Aorta (tissue), 5 donors: ENCODE results near the gene RALGAPB. TPM values are rescaled to one million over a fixed set of nuclear protein-coding genes. Genes with fewer than 3 reads are reported as not detected.
"Not testable (repeated sequence)": the region's sequence is repeated elsewhere in the genome, so short reads cannot be mapped to it uniquely, and the experiment has no call there.

Source experiments
- ATAC-seq: fragments of 200-7000 bp; cut with Tn5 transposase; one replicate; pipeline ENCODE4 v1.9.1; 2022; ENCODE audit warnings: moderate library complexity; ENCODE audit not compliant: low FRiP score
- DNase-seq, 2 donors: peaks; one replicate each; pipeline ENCODE4 v3.0.0-alpha.2; 2020
- H3K27ac ChIP-seq, 2 donors: one replicate each; pipeline ENCODE4 v1.5.1; 2013; ENCODE audit warnings: low read length in 2 of 2, mild to moderate bottlenecking in 2 of 2, moderate library complexity in 2 of 2, control low read depth in 1 of 2, inconsistent platforms in 1 of 2, low read depth in 1 of 2
- H3K27me3 ChIP-seq, 2 donors: one replicate each; pipeline ENCODE4 v1.6.1; 2013; ENCODE audit warnings: control low read depth in 1 of 2, low read length in 1 of 2, mild to moderate bottlenecking in 1 of 2, moderate library complexity in 1 of 2; ENCODE audit not compliant: insufficient read depth in 2 of 2, control insufficient read depth in 1 of 2
- H3K36me3 ChIP-seq, 2 donors: one replicate each; pipeline ENCODE4 v1.6.1; 2013; ENCODE audit warnings: control low read depth in 1 of 2, low read length in 1 of 2, mild to moderate bottlenecking in 1 of 2; ENCODE audit not compliant: insufficient read depth in 2 of 2, control insufficient read depth in 1 of 2
- H3K4me1 ChIP-seq, 2 donors: one replicate each; pipeline ENCODE4 v1.6.1; 2013; ENCODE audit warnings: low read length in 2 of 2, control low read depth in 1 of 2, mild to moderate bottlenecking in 1 of 2, moderate library complexity in 1 of 2; ENCODE audit not compliant: insufficient read depth in 2 of 2, control insufficient read depth in 1 of 2
- H3K4me3 ChIP-seq, 2 donors: one replicate each; pipeline ENCODE4 v1.5.1; 2013; ENCODE audit warnings: low read length in 2 of 2, control low read depth in 1 of 2, mild to moderate bottlenecking in 1 of 2
- H3K9me3 ChIP-seq: one replicate; pipeline ENCODE4 v1.6.1; 2013; ENCODE audit warnings: mild to moderate bottlenecking, low read length; ENCODE audit not compliant: control insufficient read depth
- WGBS, 2 donors: extraction: QIAGEN DNeasy Blood & Tissue Kit; methylation state at CpG; one replicate each; pipeline ENCODE4 v1.1.7; 2013; 5-methylcytosine and 5-hydroxymethylcytosine counted together
- intact Hi-C, 2 donors: fragments of 100-400 bp; cut with DNase I; formaldehyde crosslinking; loops; one replicate each; pipeline versions ENCODE4 v1.14.2 to v1.15.0; 2022
- polyA plus RNA-seq, 2 donors: library from polyadenylated mRNA; stranded (reverse); fragments of 200-250 nt; gene quantifications; one replicate each; pipeline ENCODE4 v1.2.3, GENCODE V29; 2013
- total RNA-seq, 2 donors: library from RNA; stranded (reverse); fragmentation: NEBNext Ultra II Directional; extraction: Animal tissue kit (Norgen Biotek cat#: 25700); gene quantifications; one replicate each; pipeline ENCODE4 v1.2.1, GENCODE V29; 2021
- donor health status: healthy with polysubstance abuse.
- donor health status: Bipolar disorder and iron deficiency.
- donor health status: DM: no; HTN: no; CAD: no.
- donor health status: DM: no; HTN: no; CAD: no.
- donor health status: DM: yes; HTN: yes; CAD: no.

Gene RALGAPB
- total and polyA plus RNA-seq, 4 donors: 5.9 to 41.3 (median 24.1) TPM

DNA sequence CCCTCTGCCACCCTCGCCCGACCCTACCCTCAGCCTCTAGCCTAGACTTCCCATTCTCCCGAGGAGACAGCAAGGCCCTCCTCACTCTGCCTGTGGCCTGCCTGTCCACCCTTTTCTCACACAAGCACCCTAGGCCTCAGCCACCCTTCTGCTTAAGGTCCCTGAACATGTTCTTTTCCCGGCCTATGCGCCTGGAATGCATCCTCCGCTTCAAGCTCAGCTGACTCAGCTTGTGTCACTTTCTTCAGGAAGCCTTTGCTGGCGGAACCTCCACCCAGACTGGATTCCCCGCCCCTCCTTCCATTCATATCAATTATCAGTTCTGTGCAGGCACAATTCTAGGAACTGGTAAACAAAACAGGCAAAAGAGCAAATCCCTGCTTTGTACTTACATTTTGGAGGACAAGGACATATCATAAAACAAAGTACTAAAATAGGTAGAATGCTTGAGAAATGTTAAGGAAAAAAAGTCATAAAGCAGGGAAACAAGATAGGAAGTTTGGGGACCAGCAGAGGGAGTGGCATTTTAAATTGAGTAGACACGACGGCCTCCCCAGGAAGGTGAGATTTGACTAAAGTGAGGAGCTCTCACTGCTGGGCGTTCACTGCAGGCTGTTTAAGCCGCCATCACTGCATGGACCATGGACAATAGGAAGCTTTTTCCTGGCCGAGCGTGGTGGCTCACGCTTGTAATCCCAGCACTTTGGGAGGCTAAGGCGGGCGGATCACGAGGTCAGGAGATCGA lies 19.6 kb upstream of the RALGAPB start:
- Histone ChIP-seq H3K9me3 (no peaks in the 10 kb centered on the region), H3K27ac (no peak overlapping the region), H3K4me1 (no peaks in the 10 kb centered on the region), H3K36me3 (no peaks in the 10 kb centered on the region), H3K4me3 (no peak overlapping the region), H3K27me3 (no peaks in the 10 kb centered on the region)
- no peak for ATAC-seq
- intact Hi-C loops: no loop called here
- WGBS, 2 donors: 90 to 91% methylated on average over 14 to 18 of the region's 19 CpGs
- DNase-seq: peak in 1 of 2 donors; percentile 55

DNA sequence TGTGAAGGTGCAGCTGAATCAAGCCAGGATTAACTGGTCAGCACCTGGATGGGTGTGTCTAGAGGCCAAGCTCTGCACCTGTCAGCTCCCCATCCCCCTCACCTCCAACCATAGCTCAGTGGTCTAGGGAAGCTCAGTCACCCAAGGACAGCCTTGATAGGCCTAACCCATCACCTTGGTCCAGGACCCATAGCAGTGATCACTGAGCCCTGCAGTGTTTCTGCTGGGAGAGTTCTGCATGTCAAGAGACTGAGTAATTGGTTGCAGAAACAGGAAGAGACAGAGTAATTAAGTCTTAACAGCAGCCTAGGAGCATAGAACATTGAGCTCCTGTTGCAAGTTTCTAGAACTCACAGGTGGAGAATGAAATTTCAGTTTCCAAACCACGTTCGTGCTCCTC lies 18.7 kb upstream of the RALGAPB start:
- H3K27me3 ChIP-seq: no peaks in the 10 kb centered on the region
- DNase-seq (peak in 1 of 2 donors; percentile 57), ATAC-seq (no peak)
- H3K9me3 ChIP-seq: no peaks in the 10 kb centered on the region
- H3K4me1 ChIP-seq: no peaks in the 10 kb centered on the region
- no peak overlapping the region for H3K27ac ChIP-seq
- intact Hi-C loops: no loop called here
- 90 to 95% methylated on average over 2 of the region's 2 CpGs for WGBS, 2 donors
- H3K4me3 ChIP-seq: no peak overlapping the region
- no peaks in the 10 kb centered on the region for H3K36me3 ChIP-seq

DNA sequence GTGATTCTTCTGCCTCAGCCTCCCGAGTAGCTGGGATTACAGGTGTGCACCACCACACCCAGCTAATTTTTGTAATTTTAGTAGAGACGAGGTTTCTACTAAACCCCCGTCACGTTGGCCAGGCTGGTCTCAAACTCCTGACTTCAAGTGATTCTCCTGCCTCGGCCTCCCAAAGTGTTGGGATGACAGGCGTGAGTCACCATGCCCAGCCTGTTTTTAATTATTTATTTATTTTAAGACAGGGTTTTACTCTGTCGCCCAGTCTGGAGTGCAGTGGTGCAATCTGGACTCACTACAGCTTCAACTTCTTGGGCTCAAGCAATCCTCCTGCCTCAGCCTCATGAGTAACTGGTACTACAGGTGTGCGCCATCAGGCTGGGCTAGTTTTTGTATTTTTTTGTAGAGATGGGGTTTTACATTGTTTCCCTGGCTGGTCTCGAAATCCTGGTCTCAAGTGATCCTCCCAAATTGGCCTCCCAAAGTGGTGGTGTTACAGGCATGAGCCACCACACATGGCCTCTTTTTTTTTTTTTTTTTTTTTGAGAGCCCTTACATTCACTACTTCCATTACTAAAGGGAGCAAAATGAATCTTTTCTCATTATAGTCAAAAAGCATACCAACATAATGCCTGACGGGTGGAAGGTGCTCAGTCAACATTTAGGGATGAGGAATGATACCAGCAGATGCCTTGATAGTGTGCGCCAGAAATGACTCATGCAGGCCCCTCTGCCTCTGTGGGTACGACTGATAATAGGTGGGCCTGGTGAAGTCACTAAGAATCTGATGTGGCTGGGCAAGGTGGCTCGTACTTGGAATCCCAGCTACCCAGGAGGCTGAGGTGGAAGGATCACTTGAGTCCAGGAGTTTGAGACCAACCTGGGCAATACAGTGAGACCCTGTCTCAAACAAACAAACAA lies 17.8 kb upstream of the RALGAPB start:
- Histone ChIP-seq H3K27ac (no peak overlapping the region), H3K9me3 (no peaks in the 10 kb centered on the region), H3K27me3 (no peaks in the 10 kb centered on the region), H3K36me3 (no peaks in the 10 kb centered on the region), H3K4me3 (no peak overlapping the region), H3K4me1 (no peaks in the 10 kb centered on the region)
- DNase-seq (peak in 1 of 2 donors; percentile 19), ATAC-seq (no peak)
- 95 to 96% methylated on average over 13 of the region's 13 CpGs for WGBS, 2 donors
- intact Hi-C loops: no loop called here

DNA sequence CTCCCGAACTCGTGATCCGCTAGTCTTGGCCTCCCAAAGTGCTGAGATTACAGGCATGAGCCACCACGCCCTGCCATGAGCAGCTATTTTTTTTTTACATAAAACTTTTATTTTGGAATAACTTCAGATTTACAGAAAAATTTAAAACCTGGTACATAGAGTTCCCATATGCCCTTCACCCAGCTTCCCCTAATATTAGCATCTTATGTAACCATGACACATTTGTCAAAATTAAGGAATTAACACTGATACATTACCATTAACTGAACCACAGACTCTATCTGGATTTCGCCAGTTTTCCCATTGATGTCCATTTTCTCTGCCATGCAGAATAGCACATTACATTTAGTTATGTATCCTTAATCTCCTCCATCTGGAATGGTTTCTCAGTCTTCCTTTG lies 14.3 kb upstream of the RALGAPB start:
- intact Hi-C loops: no loop called here
- Histone ChIP-seq H3K9me3 (no peaks in the 10 kb centered on the region), H3K27me3 (no peaks in the 10 kb centered on the region), H3K36me3 (no peaks in the 10 kb centered on the region), H3K4me3 (no peak overlapping the region), H3K4me1 (no peaks in the 10 kb centered on the region), H3K27ac (no peak overlapping the region)
- ATAC-seq (no peak), DNase-seq (no peak)
- WGBS, 2 donors: 93 to 94% methylated on average over 5 of the region's 5 CpGs

DNA sequence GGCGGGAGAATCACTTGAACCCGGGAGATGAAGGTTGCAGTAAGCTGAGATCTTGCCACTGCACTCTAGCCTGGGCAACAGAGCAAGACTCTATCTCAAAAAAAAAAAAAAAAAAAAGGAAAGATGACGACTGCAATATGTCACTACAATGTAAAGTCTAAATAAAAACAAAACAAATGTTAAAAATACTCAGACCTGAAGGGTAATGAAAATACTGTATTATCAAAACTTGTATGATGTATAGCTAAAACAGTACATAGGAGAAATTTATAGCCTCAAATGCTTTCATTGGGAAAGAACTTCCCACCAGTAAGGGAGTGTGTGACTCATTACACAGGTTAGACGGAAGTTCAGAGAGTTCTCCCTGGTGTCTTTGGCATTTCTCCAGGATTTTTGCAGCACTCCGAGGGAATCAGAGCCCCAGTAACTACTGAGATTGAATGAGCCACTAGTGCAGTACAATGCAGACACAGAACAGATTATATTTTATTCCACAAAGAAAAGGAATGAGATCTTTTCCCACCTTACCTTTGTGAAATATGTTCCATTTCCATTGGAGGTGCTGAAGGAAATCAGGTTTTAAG lies 12.5 kb upstream of the RALGAPB start:
- Histone ChIP-seq H3K4me3 (no peak overlapping the region), H3K9me3 (no peaks in the 10 kb centered on the region), H3K27me3 (no peaks in the 10 kb centered on the region), H3K36me3 (no peaks in the 10 kb centered on the region), H3K4me1 (no peaks in the 10 kb centered on the region), H3K27ac (no peak overlapping the region)
- intact Hi-C loops: no loop called here
- peak in 1 of 2 donors; percentile 2 for DNase-seq
- 24 to 30% methylated on average over 5 of the region's 5 CpGs for WGBS, 2 donors
- ATAC-seq: no peak

DNA sequence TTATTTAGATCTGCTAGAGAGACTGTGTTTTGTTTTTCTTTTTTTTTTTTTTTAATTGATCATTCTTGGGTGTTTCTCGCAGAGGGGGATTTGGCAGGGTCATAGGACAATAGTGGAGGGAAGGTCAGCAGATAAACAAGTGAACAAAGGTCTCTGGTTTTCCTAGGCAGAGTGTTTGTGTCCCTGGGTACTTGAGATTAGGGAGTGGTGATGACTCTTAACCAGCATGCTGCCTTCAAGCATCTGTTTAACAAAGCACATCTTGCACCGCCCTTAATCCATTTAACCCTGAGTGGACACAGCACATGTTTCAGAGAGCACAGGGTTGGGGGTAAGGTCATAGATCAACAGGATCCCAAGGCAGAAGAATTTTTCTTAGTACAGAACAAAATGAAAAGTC lies 12.0 kb upstream of the RALGAPB start:
- intact Hi-C loops: not testable (repeated sequence)
- 8% methylated on average over 1 of the region's 2 CpGs; no CpG with 5 or more reads in 1 of the 2 donors for WGBS, 2 donors

DNA sequence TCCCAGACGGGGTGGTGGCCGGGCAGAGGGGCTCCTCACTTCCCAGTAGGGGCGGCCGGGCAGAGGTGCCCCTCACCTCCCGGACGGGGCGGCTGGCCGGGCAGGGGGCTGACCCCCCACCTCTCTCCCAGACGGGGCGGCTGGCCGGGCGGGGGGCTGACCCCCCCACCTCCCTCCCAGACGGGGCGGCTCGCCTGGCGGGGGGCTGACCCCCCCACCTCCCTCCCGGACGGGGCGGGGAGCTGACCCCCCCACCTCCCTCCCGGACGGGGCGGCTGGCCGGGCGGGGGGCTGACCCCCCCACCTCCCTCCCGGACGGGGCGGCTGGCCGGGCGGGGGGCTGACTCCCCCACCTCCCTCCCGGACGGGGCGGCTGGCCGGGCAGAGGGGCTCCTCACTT lies 11.5 kb upstream of the RALGAPB start:
- H3K27me3 ChIP-seq, H3K9me3 ChIP-seq, ATAC-seq, H3K27ac ChIP-seq, H3K4me3 ChIP-seq, H3K36me3 ChIP-seq, intact Hi-C loops, H3K4me1 ChIP-seq: not testable (repeated sequence)
- DNase-seq: peak in 1 of 2 donors; percentile 34
- 85 to 90% methylated on average over 12 to 26 of the region's 33 CpGs for WGBS, 2 donors

More for the DNA sequence above, 12.0 kb upstream of the RALGAPB start:
- H3K4me1 ChIP-seq, H3K27me3 ChIP-seq, H3K9me3 ChIP-seq, ATAC-seq, H3K27ac ChIP-seq, H3K4me3 ChIP-seq, DNase-seq, H3K36me3 ChIP-seq: not testable (repeated sequence)

DNA sequence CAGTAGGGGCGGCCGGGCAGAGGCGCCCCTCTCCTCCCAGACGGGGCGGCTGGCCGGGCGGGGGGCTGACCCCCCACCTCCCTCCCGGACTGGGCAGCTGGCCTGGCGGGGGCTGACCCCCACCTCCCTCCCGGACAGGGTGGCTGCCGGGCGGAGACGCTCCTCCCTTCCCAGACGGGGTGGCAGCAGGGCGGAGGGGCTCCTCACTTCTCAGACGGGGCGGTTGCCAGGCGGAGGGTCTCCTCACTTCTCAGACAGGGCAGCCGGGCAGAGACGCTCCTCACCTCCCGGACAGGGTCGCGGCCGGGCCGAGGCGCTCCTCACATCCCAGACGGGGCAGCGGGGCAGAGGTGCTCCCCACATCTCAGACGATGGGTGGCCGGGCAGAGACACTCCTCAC lies 11.1 kb upstream of the RALGAPB start:
- ATAC-seq: not testable (repeated sequence)

More for the DNA sequence above, 11.1 kb upstream of the RALGAPB start:
- H3K36me3 ChIP-seq, H3K27me3 ChIP-seq, DNase-seq, H3K27ac ChIP-seq, H3K4me3 ChIP-seq, H3K4me1 ChIP-seq, intact Hi-C loops, H3K9me3 ChIP-seq: not testable (repeated sequence)
- 91 to 93% methylated on average over 17 to 30 of the region's 30 CpGs for WGBS, 2 donors
